HUES48 (cell line): ENCODE data around the gene GBF1.

Source experiments
- H3K27ac ChIP-seq: one replicate; pipeline ENCODE4 v1.7.0; 2013; ENCODE audit warnings: low read depth, low read length, inconsistent platforms
- H3K27me3 ChIP-seq: 2 replicates; pipeline ENCODE4 v1.6.1; 2013; ENCODE audit warnings: mild to moderate bottlenecking, low read length; ENCODE audit not compliant: control insufficient read depth, insufficient read depth
- H3K36me3 ChIP-seq: 2 replicates; pipeline ENCODE4 v1.6.1; 2013; ENCODE audit warnings: low read length; ENCODE audit not compliant: control insufficient read depth, insufficient read depth
- H3K4me1 ChIP-seq: 2 replicates; pipeline ENCODE4 v1.6.1; 2013; ENCODE audit warnings: mild to moderate bottlenecking, low read length; ENCODE audit not compliant: control insufficient read depth, insufficient read depth
- H3K4me3 ChIP-seq: 2 replicates; pipeline ENCODE4 v1.5.1; 2013; ENCODE audit warnings: mild to moderate bottlenecking, low read depth, low read length
- H3K9ac ChIP-seq: 2 replicates; pipeline ENCODE4 v1.6.1; 2013; ENCODE audit warnings: mild to moderate bottlenecking, low read depth, low read length, moderate library complexity
- H3K9me3 ChIP-seq: 2 replicates; pipeline ENCODE4 v1.6.1; 2013; ENCODE audit warnings: low read length; ENCODE audit not compliant: control insufficient read depth, insufficient read depth

GBF1 gene

GRCh38 chr10:102381983-102382382, 136.7 kb downstream of the GBF1 start:
- Histone ChIP-seq H3K9me3 (no peaks in the 10 kb centered on the region), H3K27ac (no peak overlapping the region), H3K4me1 (no peaks in the 10 kb centered on the region), H3K4me3 (no peak overlapping the region), H3K36me3 (peaks cover 32% of the 10 kb centered on the region), H3K27me3 (no peaks in the 10 kb centered on the region), H3K9ac (no peak overlapping the region)

- H3K27me3 ChIP-seq, result no peaks in the 10 kb centered on the region
- no peak overlapping the region for H3K9ac ChIP-seq
- H3K9me3 ChIP-seq, result no peaks in the 10 kb centered on the region
- H3K36me3 ChIP-seq, result peaks cover 30% of the 10 kb centered on the region
- no peak overlapping the region for H3K4me3 ChIP-seq
- no peaks in the 10 kb centered on the region for H3K4me1 ChIP-seq
- no peak overlapping the region for H3K27ac ChIP-seq
Observed at GRCh38 chr10:102382871-102383270, 137.5 kb downstream of the GBF1 start.

- H3K4me1 ChIP-seq, result no peaks in the 10 kb centered on the region
Observed at GRCh38 chr10:102384053-102384452, 138.7 kb downstream of the GBF1 start.

GRCh38 chr10:102384606-102385429, 139.5 kb downstream of the GBF1 start:
- H3K4me3 ChIP-seq, result no peak overlapping the region
- H3K27me3 ChIP-seq, result no peaks in the 10 kb centered on the region
- no peaks in the 10 kb centered on the region for H3K9me3 ChIP-seq
- no peaks in the 10 kb centered on the region for H3K4me1 ChIP-seq
- H3K27ac ChIP-seq, result no peak overlapping the region
- no peak overlapping the region for H3K9ac ChIP-seq
- peaks cover 19% of the 10 kb centered on the region for H3K36me3 ChIP-seq

More at GRCh38 chr10:102384053-102384452, 138.7 kb downstream of the GBF1 start:
- H3K4me3 ChIP-seq, result no peak overlapping the region
- no peak overlapping the region for H3K27ac ChIP-seq
- H3K27me3 ChIP-seq, result no peaks in the 10 kb centered on the region
- H3K9ac ChIP-seq, result no peak overlapping the region
- peaks cover 27% of the 10 kb centered on the region for H3K36me3 ChIP-seq
- no peaks in the 10 kb centered on the region for H3K9me3 ChIP-seq

- no peak overlapping the region for H3K4me3 ChIP-seq
- H3K27ac ChIP-seq, result no peak overlapping the region
- H3K4me1 ChIP-seq, result peaks cover 10% of the 10 kb centered on the region
- H3K36me3 ChIP-seq, result no peaks in the 10 kb centered on the region
- peaks cover 22% of the 10 kb centered on the region for H3K27me3 ChIP-seq
- H3K9ac ChIP-seq, result no peak overlapping the region
- H3K9me3 ChIP-seq, result no peaks in the 10 kb centered on the region
Observed at GRCh38 chr10:102389894-102390293, 144.6 kb downstream of the GBF1 start.

GRCh38 chr10:102392306-102392705, 147.0 kb downstream of the GBF1 start:
- Histone ChIP-seq H3K9me3 (no peaks in the 10 kb centered on the region), H3K36me3 (peaks cover 4% of the 10 kb centered on the region; the same call in 1 of the 2 replicates), H3K4me3 (no peak overlapping the region), H3K27ac (no peak overlapping the region), H3K9ac (no peak overlapping the region), H3K4me1 (peaks cover 16% of the 10 kb centered on the region), H3K27me3 (peaks cover 26% of the 10 kb centered on the region)

- Histone ChIP-seq H3K27me3 (peaks cover 26% of the 10 kb centered on the region), H3K9me3 (no peaks in the 10 kb centered on the region), H3K4me3 (peak overlapping the region; percentile 84), H3K27ac (peak overlapping the region; percentile 86), H3K9ac (no peak overlapping the region), H3K4me1 (peaks cover 16% of the 10 kb centered on the region), H3K36me3 (peaks cover 16% of the 10 kb centered on the region)
Observed at GRCh38 chr10:102393411-102394078, 148.2 kb downstream of the GBF1 start.

GRCh38 chr10:102394079-102394800, 148.9 kb downstream of the GBF1 start:
- peak overlapping the region; percentile 84 for H3K4me3 ChIP-seq
- H3K27ac ChIP-seq, result peak overlapping the region; percentile 86
- peaks cover 17% of the 10 kb centered on the region for H3K36me3 ChIP-seq
- no peaks in the 10 kb centered on the region for H3K9me3 ChIP-seq
- H3K9ac ChIP-seq, result peak overlapping the region; percentile 42
- H3K27me3 ChIP-seq, result peaks cover 26% of the 10 kb centered on the region
- H3K4me1 ChIP-seq, result peaks cover 16% of the 10 kb centered on the region

GRCh38 chr10:102394801-102395399, 149.6 kb downstream of the GBF1 start:
- H3K27ac ChIP-seq, result peak overlapping the region; percentile 4
- H3K4me3 ChIP-seq, result peak overlapping the region; percentile 84
- H3K4me1 ChIP-seq, result peaks cover 20% of the 10 kb centered on the region
- H3K27me3 ChIP-seq, result peaks cover 28% of the 10 kb centered on the region
- peaks cover 17% of the 10 kb centered on the region for H3K36me3 ChIP-seq
- H3K9me3 ChIP-seq, result no peaks in the 10 kb centered on the region
- H3K9ac ChIP-seq, result peak overlapping the region; percentile 29; the same call in 1 of the 2 replicates

GRCh38 chr10:102395400-102396316, 150.3 kb downstream of the GBF1 start, which contains the start of gene NFKB2:
Gene NFKB2 (plus strand): TSS chr10:102395705. CDS start chr10:102395960, 255 bp downstream.
- Histone ChIP-seq H3K36me3 (peaks cover 21% of the 10 kb centered on the region), H3K9ac (peak within 1 kb of the TSS; percentile 56), H3K27me3 (peaks cover 30% of the 10 kb centered on the region), H3K9me3 (no peaks in the 10 kb centered on the region), H3K4me3 (peak within 1 kb of the TSS; percentile 84), H3K4me1 (peaks cover 20% of the 10 kb centered on the region), H3K27ac (peak within 1 kb of the TSS; percentile 75)
